B cell (primary cell): ENCODE data around the gene ONECUT1. TPM values are rescaled to one million over a fixed set of nuclear protein-coding genes. Genes with fewer than 3 reads are reported as not detected.

Source experiments
- ATAC-seq: fragments of 200-7000 bp; cut with Tn5 transposase; one replicate; pipeline ENCODE4 v1.10.0; 2021; ENCODE audit warnings: low read depth, mild to moderate bottlenecking, moderate number of reproducible peaks, moderate library complexity
- CTCF ChIA-PET: fragments of 350-600 bp; sonication (Branson Sonifier 250); formaldehyde crosslinking; loops from one replicate; lab custom pipeline; 2021; ENCODE audit warnings: antibody characterized with exemption, inconsistent platforms; lab: Charles Lee
- POLR2A ChIA-PET: fragments of 350-600 bp; sonication (Branson Sonifier 250); formaldehyde crosslinking; loops from one replicate; lab custom pipeline; 2021; ENCODE audit warnings: antibody characterized with exemption; lab: Charles Lee
- DNase-seq: peaks from one replicate; pipeline ENCODE4 v3.0.0; 2013
- H2AFZ ChIP-seq: 2 replicates; pipeline ENCODE4 v1.6.1; 2012; ENCODE audit warnings: mild to moderate bottlenecking, low read depth, low read length; ENCODE audit not compliant: insufficient read depth, poor library complexity, severe bottlenecking
- H3K27ac ChIP-seq, 2 donors: 1 replicate in 1 of 2; 2 replicates in 1 of 2; pipeline ENCODE4 v1.5.1; 2012 to 2013; ENCODE audit warnings: low read length in 2 of 2, mild to moderate bottlenecking in 2 of 2, moderate library complexity in 1 of 2
- H3K27me3 ChIP-seq, 4 experiments: fragments of 200-600 bp in 1 of 4; sonication (generic) in 1 of 4; replicated peaks in 1 of 4; 1 replicate in 2 of 4; 2 replicates in 2 of 4; pipeline versions ENCODE4 v1.6.1 to v1.7.0; 2013 to 2016; ENCODE audit warnings: low read length in 3 of 4, mild to moderate bottlenecking in 2 of 4, mixed read lengths in 1 of 4, moderate library complexity in 1 of 4; ENCODE audit not compliant: insufficient read depth in 4 of 4, control insufficient read depth in 3 of 4; ENCODE audit errors: control extremely low read depth in 1 of 4
- H3K36me3 ChIP-seq, 2 experiments: replicated peaks in 1 of 2; 1 replicate in 1 of 2; 2 replicates in 1 of 2; pipeline versions ENCODE4 v1.6.1 to v1.7.1; 2013; ENCODE audit warnings: low read length in 1 of 2; ENCODE audit not compliant: insufficient read depth in 2 of 2, control insufficient read depth in 1 of 2; ENCODE audit errors: control extremely low read depth in 1 of 2, extremely low read depth in 1 of 2
- H3K4me1 ChIP-seq, 2 donors: fragments of 200-600 bp in 1 of 2; sonication (generic) in 1 of 2; 1 replicate in 1 of 2; 2 replicates in 1 of 2; pipeline versions ENCODE4 v1.5.1 to v1.6.1; 2013 to 2017; ENCODE audit warnings: low read length in 2 of 2; ENCODE audit not compliant: control insufficient read depth in 2 of 2, insufficient read depth in 2 of 2
- H3K4me2 ChIP-seq: replicated peaks from 2 replicates; pipeline ENCODE3; 2012; ENCODE audit warnings: mild to moderate bottlenecking, low read depth, low read length; ENCODE audit not compliant: poor library complexity, severe bottlenecking
- H3K4me3 ChIP-seq, 5 experiments: fragments of 200-600 bp in 1 of 5; sonication (generic) in 1 of 5; 1 replicate in 3 of 5; 2 replicates in 2 of 5; pipeline versions ENCODE4 v1.5.1 to v1.7.0; 2011 to 2016; ENCODE audit warnings: low read length in 4 of 5, mild to moderate bottlenecking in 4 of 5, low read depth in 2 of 5, control low read depth in 1 of 5, moderate library complexity in 1 of 5; ENCODE audit not compliant: insufficient read depth in 1 of 5; ENCODE audit errors: control extremely low read depth in 1 of 5, extremely low read depth in 1 of 5
- H3K79me2 ChIP-seq: fragments of 200-600 bp; sonication (generic); one replicate; pipeline ENCODE4 v1.6.0; 2016; ENCODE audit warnings: low read length; ENCODE audit not compliant: control insufficient read depth, insufficient read depth
- H3K9ac ChIP-seq: fragments of 200-600 bp; sonication (generic); 2 replicates; pipeline ENCODE4 v1.6.1; 2017; ENCODE audit warnings: mild to moderate bottlenecking, low read length, moderate library complexity
- H3K9me3 ChIP-seq, 3 donors: one replicate each; pipeline versions ENCODE4 v1.6.1 to v1.7.1; 2013; ENCODE audit warnings: low read length in 2 of 3; ENCODE audit not compliant: control insufficient read depth in 2 of 3, insufficient read depth in 1 of 3; ENCODE audit errors: control extremely low read depth in 1 of 3
- H4K20me1 ChIP-seq: 2 replicates; pipeline ENCODE4 v1.6.0; 2012; ENCODE audit warnings: mild to moderate bottlenecking, low read length; ENCODE audit not compliant: insufficient read depth, control insufficient read depth, poor library complexity, severe bottlenecking
- H3K27ac Mint-ChIP-seq: one replicate; pipeline ENCODE4 v1.8.0; 2021; ENCODE audit warnings: mixed read lengths
- H3K27me3 Mint-ChIP-seq: one replicate; pipeline ENCODE4 v1.8.0; 2021; ENCODE audit warnings: mixed read lengths
- H3K4me1 Mint-ChIP-seq: one replicate; pipeline ENCODE4 v1.8.0; 2021; ENCODE audit warnings: mixed read lengths
- H3K4me3 Mint-ChIP-seq: one replicate; pipeline ENCODE4 v1.8.0; 2021; ENCODE audit warnings: mixed read lengths
- H3K9me3 Mint-ChIP-seq: one replicate; pipeline ENCODE4 v1.8.0; 2022; ENCODE audit warnings: mixed read lengths; ENCODE audit not compliant: insufficient read depth
- CTCF ChIP-seq: fragments of 200-600 bp; IDR thresholded peaks from one replicate; pipeline ENCODE4 v1.8.0; 2022; ENCODE audit warnings: antibody characterized with exemption, mild to moderate bottlenecking
- EZH2 ChIP-seq: IDR thresholded peaks from 2 replicates; pipeline ENCODE4 v1.6.1; 2012; ENCODE audit warnings: borderline replicate concordance, low read depth, mild to moderate bottlenecking, moderate library complexity, low read length; ENCODE audit not compliant: insufficient read depth, poor library complexity, severe bottlenecking
- WGBS: methylation state at CpG from one replicate; pipeline ENCODE4 v1.1.5; 2013; ENCODE audit warnings: missing lambda C conversion rate; ENCODE audit not compliant: insufficient coverage; 5-methylcytosine and 5-hydroxymethylcytosine counted together
- intact Hi-C: fragments of 100-400 bp; cut with micrococcal nuclease; formaldehyde crosslinking; loops from one replicate; pipeline ENCODE4 v1.10.0; 2022
- polyA plus RNA-seq: library from polyadenylated mRNA; depleted of rRNA; stranded (reverse); fragments of >200 nt; gene quantifications from 2 replicates; pipeline ENCODE4 v1.2.3, GENCODE V29; 2012
- total RNA-seq, 2 donors: library from RNA; stranded (reverse); fragments of 120-200 nt in 1 of 2; gene quantifications; 1 replicate in 1 of 2; 2 replicates in 1 of 2; pipeline versions ENCODE4 v1.2.3 to v1.2.4, GENCODE V29; 2013 to 2022

ONECUT1 gene
- total and polyA plus RNA-seq, 2 donors (not counting 1 experiment from before 2014, with no cell fraction given) = not detected

GRCh38 chr15:52718551-52718950 lies 71.6 kb downstream of the ONECUT1 start:
- no peaks in the 10 kb centered on the region for H3K27me3 ChIP-seq
- ChIA-PET CTCF (no interaction called here), POLR2A (no interaction called here)
- Mint-ChIP-seq H3K9me3 (no peaks in the 10 kb centered on the region), H3K4me1 (peaks cover 10% of the 10 kb centered on the region), H3K4me3 (no peak overlapping the region), H3K27ac (no peak overlapping the region), H3K27me3 (no peaks in the 10 kb centered on the region)
- intact Hi-C loops = no loop called here
- TF ChIP-seq CTCF (no peak), EZH2 (no peak)
- no peaks in the 10 kb centered on the region for H3K79me2 ChIP-seq
- H3K27ac ChIP-seq = no peak overlapping the region
- no peaks in the 10 kb centered on the region for H3K36me3 ChIP-seq
- ATAC-seq (no peak), DNase-seq (no peak)
- no peak overlapping the region for H2AFZ ChIP-seq
- H3K9me3 ChIP-seq = no peaks in the 10 kb centered on the region
- no peak overlapping the region for H3K4me2 ChIP-seq
- no peak overlapping the region for H3K4me3 ChIP-seq
- H3K9ac ChIP-seq = no peak overlapping the region
- no peaks in the 10 kb centered on the region for H4K20me1 ChIP-seq
- no CpG with 5 or more reads among the region's 2 CpGs for WGBS
- no peaks in the 10 kb centered on the region for H3K4me1 ChIP-seq

- ChIA-PET CTCF (no interaction called here), POLR2A (no interaction called here)
- Histone ChIP-seq H3K9me3 (no peaks in the 10 kb centered on the region), H3K79me2 (no peaks in the 10 kb centered on the region), H3K27ac (no peak overlapping the region), H3K4me3 (no peak overlapping the region), H3K27me3 (no peaks in the 10 kb centered on the region), H3K9ac (no peak overlapping the region), H3K4me2 (no peak overlapping the region), H4K20me1 (no peaks in the 10 kb centered on the region), H3K36me3 (no peaks in the 10 kb centered on the region), H3K4me1 (no peaks in the 10 kb centered on the region), H2AFZ (no peak overlapping the region)
- H3K27me3 Mint-ChIP-seq = no peaks in the 10 kb centered on the region
- WGBS = 100% methylated on average over 6 of the region's 6 CpGs
- H3K9me3 Mint-ChIP-seq = no peaks in the 10 kb centered on the region
- peaks cover 10% of the 10 kb centered on the region for H3K4me1 Mint-ChIP-seq
- ATAC-seq (no peak), DNase-seq (no peak)
- no peak overlapping the region for H3K4me3 Mint-ChIP-seq
- H3K27ac Mint-ChIP-seq = no peak overlapping the region
- intact Hi-C loops = no loop called here
- TF ChIP-seq EZH2 (no peak), CTCF (no peak)
Observed at GRCh38 chr15:52717924-52718323, 72.2 kb downstream of the ONECUT1 start.
